ENCODE results near the gene LARGE1. TPM values are rescaled to one million over a fixed set of nuclear protein-coding genes. Genes with fewer than 3 reads are reported as not detected.

LARGE1 gene
- total and polyA plus RNA-seq, 2 of the 8 experiments (the other 6 are each of a cell fraction or from before 2014, with no cell fraction given), result 43.7 to 83.0 TPM

DNA sequence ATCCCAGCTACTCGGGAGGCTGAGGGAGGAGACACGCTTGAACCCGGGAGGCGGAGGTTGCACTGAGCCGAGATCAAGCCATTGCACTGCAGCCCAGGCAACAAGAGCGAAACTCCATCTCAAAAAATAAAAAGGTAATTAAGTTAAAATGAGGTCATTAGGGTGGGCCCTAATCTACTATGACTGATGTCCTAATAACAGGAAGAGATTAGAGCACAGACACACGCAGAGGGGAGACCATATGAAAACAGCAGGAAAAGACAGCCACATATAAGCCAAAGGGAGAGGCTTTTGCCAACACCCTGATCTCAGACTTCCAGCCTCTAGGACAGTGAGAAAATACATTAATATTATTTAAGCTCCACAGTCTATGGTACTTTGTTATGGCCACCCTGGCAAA lies 17.3 kb downstream of the LARGE1 start:
- no peak overlapping the region for H3K56ac ChIP-seq (replicated peaks; ENCODE audit: insufficient read length, low read depth, low read length)
- no peak overlapping the region for H3K14ac ChIP-seq (ENCODE audit: insufficient read length)
- H3K4me1 ChIP-seq (replicated peaks in 1 of 4; ENCODE audit: control insufficient read depth in 3 of 4, insufficient read depth in 4 of 4, low read length in 3 of 4), result peaks cover 17 to 34% (median 30%) of the 10 kb centered on the region in 4 experiments
- H3K9ac ChIP-seq (replicated peaks in 1 of 4; ENCODE audit: extremely low read depth in 1 of 4, low read depth in 3 of 4, low read length in 3 of 4), result no peak overlapping the region
- H3K27ac ChIP-seq (ENCODE audit: low read depth, low read length), result no peak overlapping the region
- no peak overlapping the region for H2BK20ac ChIP-seq (ENCODE audit: low read length)
- no peak overlapping the region for H2AFZ ChIP-seq (ENCODE audit: low read length)
- FAIRE-seq, result no peak
- H3K4me3 ChIP-seq (ENCODE audit: extremely low read depth in 1 of 4, insufficient read depth in 2 of 4, low read depth in 3 of 4, low read length in 4 of 4), result no peak overlapping the region
- no peak overlapping the region for H3K23ac ChIP-seq (ENCODE audit: insufficient read length)
- H2AK5ac ChIP-seq (ENCODE audit: low read depth, low read length), result no peak overlapping the region
- peaks cover 4 to 5% of the 10 kb centered on the region in 2 experiments for H4K20me1 ChIP-seq (replicated peaks in 1 of 2; ENCODE audit: control insufficient read depth in 1 of 2, insufficient read depth in 2 of 2, low read length in 2 of 2)
- H3K9me3 ChIP-seq (ENCODE audit: insufficient read depth in 2 of 2, low read depth in 1 of 2, low read length in 1 of 2), result no peaks in the 10 kb centered on the region
- POLR2A ChIA-PET (ENCODE audit: partially characterized antibody), result interaction anchor here (2.1 kb wide), 1 partner anchor 18 kb away, joined by 9 read pairs; no protein-coding TSS in a partner anchor
- H2BK120ac ChIP-seq (replicated peaks; ENCODE audit: low read depth, low read length), result no peak overlapping the region
- H2BK5ac ChIP-seq (ENCODE audit: low read depth, low read length), result no peak overlapping the region
- no peak overlapping the region for H3K4me2 ChIP-seq (ENCODE audit: insufficient read depth in 1 of 2, low read depth in 2 of 2, low read length in 2 of 2)
- no peak overlapping the region for H2BK15ac ChIP-seq (ENCODE audit: low read length)
- no peak overlapping the region for H4K5ac ChIP-seq (ENCODE audit: insufficient read length, low read depth, low read length)
- 97% methylated on average over 7 of the region's 7 CpGs; no CpG with 5 or more reads in 1 of the 2 experiments for WGBS, 2 experiments (ENCODE audit: extremely low coverage in 1 of 2, insufficient coverage in 1 of 2, insufficient read length in 1 of 2, insufficient replicate concordance in 2 of 2, low coverage in 1 of 2, low lambda C conversion rate in 2 of 2, missing lambda C conversion rate in 1 of 2)
- H3K23me2 ChIP-seq (ENCODE audit: low read depth, low read length), result no peaks in the 10 kb centered on the region
- DNase-seq (ENCODE audit: low read depth in 1 of 2, low spot score in 2 of 2), result no peak
- CTCF ChIA-PET (ENCODE audit: partially characterized antibody), result interaction anchor here (0.7 to 1.3 kb wide), 2 partner anchors 11 to 18 kb away, joined by 3 read pairs; no protein-coding TSS in a partner anchor
- H2BK12ac ChIP-seq (ENCODE audit: low read depth, low read length), result no peak overlapping the region
- no peak overlapping the region for H3K4ac ChIP-seq (replicated peaks; ENCODE audit: insufficient read length, low read depth, low read length)
- no peak overlapping the region for H3K18ac ChIP-seq (ENCODE audit: extremely low read depth, low read length)
- H4K91ac ChIP-seq (replicated peaks; ENCODE audit: insufficient read length, low read length), result no peak overlapping the region
- peaks cover 10% of the 10 kb centered on the region for H3K79me1 ChIP-seq (ENCODE audit: low read depth, low read length)
- no peaks in the 10 kb centered on the region for H3K27me3 ChIP-seq (replicated peaks in 1 of 4; ENCODE audit: control insufficient read depth in 3 of 4, extremely low read depth in 1 of 4, insufficient read depth in 3 of 4, low read length in 3 of 4)
- H4K8ac ChIP-seq (ENCODE audit: extremely low read depth, insufficient read depth, low read length), result no peak overlapping the region
- peaks cover 37 to 94% of the 10 kb centered on the region in 2 experiments for H3K79me2 ChIP-seq (ENCODE audit: control insufficient read depth in 1 of 2, insufficient read depth in 2 of 2, low read length in 2 of 2)
- no peaks in the 10 kb centered on the region for H3K36me3 ChIP-seq (ENCODE audit: control insufficient read depth in 2 of 4, insufficient read depth in 4 of 4, low read length in 3 of 4)
- TF ChIP-seq HDAC6 (IDR thresholded peaks at IDR 0.05; ENCODE audit: low read depth, low read length), result no peak
- TF ChIP-seq TEAD4 (IDR thresholded peaks at IDR 0.05; ENCODE audit: low read depth, low read length), result no peak
- no peak for TF ChIP-seq CREB1 (IDR thresholded peaks at IDR 0.05)
- no peak for TF ChIP-seq MAFK (IDR thresholded peaks at IDR 0.05; ENCODE audit: low read depth, low read length)
- no peak for TF ChIP-seq USF2 (IDR thresholded peaks at IDR 0.05; ENCODE audit: low read length)
- TF ChIP-seq SAP30 (IDR thresholded peaks at IDR 0.05; ENCODE audit: insufficient read depth, insufficient replicate concordance, low read length), result no peak
- TF ChIP-seq EZH2 (IDR thresholded peaks at IDR 0.05; ENCODE audit: low read depth, low read length, severe bottlenecking), result no peak
